ENCODE data around the gene MMP10.

Gene MMP10

GRCh38 chr11:102799681-102800340 lies 19.4 kb upstream of the MMP10 start:
- DNase-seq (ENCODE audit: low spot score), result no peak
- no peak for TF ChIP-seq CTCF (IDR thresholded peaks at IDR 0.05; ENCODE audit: extremely low read depth, insufficient read depth, missing control alignments)
- in situ Hi-C loops (cut with MboI; ENCODE audit: low pct_unique_long_range_greater_than_20kb, low sequenced_read_pairs, unreplicated experiment), result no loop called here

GRCh38 chr11:102798012-102798746 lies 17.8 kb upstream of the MMP10 start, which contains the start of gene MMP1:
MMP1 (minus strand) TSS chr11:102798160; CDS start chr11:102798092, 68 bp downstream.
- in situ Hi-C loops (cut with MboI; ENCODE audit: low pct_unique_long_range_greater_than_20kb, low sequenced_read_pairs, unreplicated experiment), result no loop called here
- no peak for TF ChIP-seq CTCF (IDR thresholded peaks at IDR 0.05; ENCODE audit: extremely low read depth, insufficient read depth, missing control alignments)
- no peak for DNase-seq (ENCODE audit: low spot score)

GRCh38 chr11:102794382-102794781 lies 14.0 kb upstream of the MMP10 start:
- peak; percentile 20 for DNase-seq (ENCODE audit: low spot score)
- peak; percentile 50 for TF ChIP-seq CTCF (IDR thresholded peaks at IDR 0.05; ENCODE audit: extremely low read depth, insufficient read depth, missing control alignments)
- in situ Hi-C loops (cut with MboI; ENCODE audit: low pct_unique_long_range_greater_than_20kb, low sequenced_read_pairs, unreplicated experiment), result no loop called here

- no peak for DNase-seq (ENCODE audit: low spot score)
- in situ Hi-C loops (cut with MboI; ENCODE audit: low pct_unique_long_range_greater_than_20kb, low sequenced_read_pairs, unreplicated experiment), result no loop called here
- TF ChIP-seq CTCF (IDR thresholded peaks at IDR 0.05; ENCODE audit: extremely low read depth, insufficient read depth, missing control alignments), result no peak
Measured at GRCh38 chr11:102793677-102794290, 13.4 kb upstream of the MMP10 start.

GRCh38 chr11:102792604-102793003 lies 12.2 kb upstream of the MMP10 start:
- in situ Hi-C loops (cut with MboI; ENCODE audit: low pct_unique_long_range_greater_than_20kb, low sequenced_read_pairs, unreplicated experiment), result no loop called here
- no peak for TF ChIP-seq CTCF (IDR thresholded peaks at IDR 0.05; ENCODE audit: extremely low read depth, insufficient read depth, missing control alignments)
- no peak for DNase-seq (ENCODE audit: low spot score)

GRCh38 chr11:102791271-102792036 lies 11.0 kb upstream of the MMP10 start:
- in situ Hi-C loops (cut with MboI; ENCODE audit: low pct_unique_long_range_greater_than_20kb, low sequenced_read_pairs, unreplicated experiment), result no loop called here
- TF ChIP-seq CTCF (IDR thresholded peaks at IDR 0.05; ENCODE audit: extremely low read depth, insufficient read depth, missing control alignments), result no peak
- no peak for DNase-seq (ENCODE audit: low spot score)
